ENCODE measurements around the gene DNAH17.

Gene DNAH17

GRCh38 chr17:78401246-78401645 lies 175.9 kb downstream of the DNAH17 start:
- in situ Hi-C loops (cut with HindIII; ENCODE audit: low pct_ligation_motif_present, low pct_unique_long_range_greater_than_20kb, low sequenced_read_pairs): no loop called here
- no peak for DNase-seq

- in situ Hi-C loops (cut with HindIII; ENCODE audit: low pct_ligation_motif_present, low pct_unique_long_range_greater_than_20kb, low sequenced_read_pairs): no loop called here
These were observed 176.5 kb downstream of the DNAH17 start for GRCh38 chr17:78400581-78401240.

GRCh38 chr17:78399693-78400144 lies 177.5 kb downstream of the DNAH17 start:
- in situ Hi-C loops (cut with HindIII; ENCODE audit: low pct_ligation_motif_present, low pct_unique_long_range_greater_than_20kb, low sequenced_read_pairs): no loop called here
- no peak for DNase-seq

More at GRCh38 chr17:78400581-78401240, 176.5 kb downstream of the DNAH17 start:
- DNase-seq: no peak

- in situ Hi-C loops (cut with HindIII; ENCODE audit: low pct_ligation_motif_present, low pct_unique_long_range_greater_than_20kb, low sequenced_read_pairs): no loop called here
- DNase-seq: no peak
These were observed 178.0 kb downstream of the DNAH17 start for GRCh38 chr17:78399028-78399692.

- in situ Hi-C loops (cut with HindIII; ENCODE audit: low pct_ligation_motif_present, low pct_unique_long_range_greater_than_20kb, low sequenced_read_pairs): no loop called here
These were observed 178.8 kb downstream of the DNAH17 start for GRCh38 chr17:78398390-78398789.

GRCh38 chr17:78397681-78398101 lies 179.5 kb downstream of the DNAH17 start:
- in situ Hi-C loops (cut with HindIII; ENCODE audit: low pct_ligation_motif_present, low pct_unique_long_range_greater_than_20kb, low sequenced_read_pairs): no loop called here
- no peak for DNase-seq

More at GRCh38 chr17:78398390-78398789, 178.8 kb downstream of the DNAH17 start:
- no peak for DNase-seq

GRCh38 chr17:78396441-78397337 lies 180.5 kb downstream of the DNAH17 start:
- in situ Hi-C loops (cut with HindIII; ENCODE audit: low pct_ligation_motif_present, low pct_unique_long_range_greater_than_20kb, low sequenced_read_pairs): no loop called here
- DNase-seq: no peak

GRCh38 chr17:78395155-78395554 lies 182.0 kb downstream of the DNAH17 start:
- no peak for DNase-seq
- in situ Hi-C loops (cut with HindIII; ENCODE audit: low pct_ligation_motif_present, low pct_unique_long_range_greater_than_20kb, low sequenced_read_pairs): no loop called here

GRCh38 chr17:78394209-78394608 lies 183.0 kb downstream of the DNAH17 start:
- no peak for DNase-seq
- in situ Hi-C loops (cut with HindIII; ENCODE audit: low pct_ligation_motif_present, low pct_unique_long_range_greater_than_20kb, low sequenced_read_pairs): no loop called here

- no peak for DNase-seq
- in situ Hi-C loops (cut with HindIII; ENCODE audit: low pct_ligation_motif_present, low pct_unique_long_range_greater_than_20kb, low sequenced_read_pairs): no loop called here
These were observed 183.6 kb downstream of the DNAH17 start for GRCh38 chr17:78393575-78393974.

GRCh38 chr17:78392295-78392694 lies 184.9 kb downstream of the DNAH17 start:
- in situ Hi-C loops (cut with HindIII; ENCODE audit: low pct_ligation_motif_present, low pct_unique_long_range_greater_than_20kb, low sequenced_read_pairs): no loop called here
- no peak for DNase-seq

GRCh38 chr17:78391843-78392242 lies 185.4 kb downstream of the DNAH17 start:
- DNase-seq: peak; percentile 42
- in situ Hi-C loops (cut with HindIII; ENCODE audit: low pct_ligation_motif_present, low pct_unique_long_range_greater_than_20kb, low sequenced_read_pairs): no loop called here

- DNase-seq: no peak
- in situ Hi-C loops (cut with HindIII; ENCODE audit: low pct_ligation_motif_present, low pct_unique_long_range_greater_than_20kb, low sequenced_read_pairs): no loop called here
These were observed 186.2 kb downstream of the DNAH17 start for GRCh38 chr17:78391051-78391431.

GRCh38 chr17:78390241-78391050 lies 186.8 kb downstream of the DNAH17 start:
- peak; percentile 94 for DNase-seq
- in situ Hi-C loops (cut with HindIII; ENCODE audit: low pct_ligation_motif_present, low pct_unique_long_range_greater_than_20kb, low sequenced_read_pairs): no loop called here

- in situ Hi-C loops (cut with HindIII; ENCODE audit: low pct_ligation_motif_present, low pct_unique_long_range_greater_than_20kb, low sequenced_read_pairs): no loop called here
These were observed 188.9 kb downstream of the DNAH17 start for GRCh38 chr17:78387977-78388941.

GRCh38 chr17:78384479-78385175 lies 192.6 kb downstream of the DNAH17 start:
- DNase-seq: no peak
- in situ Hi-C loops (cut with HindIII; ENCODE audit: low pct_ligation_motif_present, low pct_unique_long_range_greater_than_20kb, low sequenced_read_pairs): no loop called here

More at GRCh38 chr17:78387977-78388941, 188.9 kb downstream of the DNAH17 start:
- no peak for DNase-seq

Data from ACHN (cell line).